Endothelial cell of umbilical vein (primary cell): ENCODE results near the gene PDS5B. TPM values are rescaled to one million over a fixed set of nuclear protein-coding genes. Genes with fewer than 3 reads are reported as not detected.

Source experiments
- BruUV-seq: library from RNA; stranded (reverse); fragments of 400-500 nt; replicated peaks from 2 replicates; lab custom pipeline; 2021; lab: Mats Ljungman, UMichigan
- CTCF ChIA-PET: fragments of 300-600, 350-600 bp; sonication (Branson Sonifier 250); formaldehyde crosslinking; loops from one replicate; lab custom pipeline; 2021; ENCODE audit warnings: antibody characterized with exemption, inconsistent platforms; lab: Charles Lee
- POLR2A ChIA-PET: fragments of 300-600, 350-600 bp; sonication (Branson Sonifier 250); formaldehyde crosslinking; loops from one replicate; lab custom pipeline; 2021; ENCODE audit warnings: antibody characterized with exemption, inconsistent platforms; lab: Charles Lee
- DNase-seq: peaks from one replicate; pipeline ENCODE4 v3.0.0-alpha.2; 2011; ENCODE audit warnings: low read depth, low spot score
- FAIRE-seq: peaks from 2 replicates; lab custom pipeline; 2011; peaks lifted over from hg19 to GRCh38; lab: Jason Lieb, UNC
- H2AFZ ChIP-seq: 2 replicates; pipeline ENCODE4 v1.6.0; 2012; ENCODE audit warnings: low read depth, low read length, control low read depth, inconsistent platforms
- H3K27ac ChIP-seq: 2 replicates; pipeline ENCODE4 v1.5.1; 2011; ENCODE audit warnings: low read depth, mild to moderate bottlenecking, control low read depth, low read length, moderate library complexity; ENCODE audit not compliant: insufficient read depth
- H3K27me3 ChIP-seq, 2 experiments: 2 replicates each; pipeline versions ENCODE4 v1.6.0 to v1.6.1; 2011; ENCODE audit warnings: low read length in 2 of 2, mixed read lengths in 1 of 2; ENCODE audit not compliant: control insufficient read depth in 2 of 2, insufficient read depth in 2 of 2
- H3K36me3 ChIP-seq, 2 experiments: 2 replicates in 1 of 2; 3 replicates in 1 of 2; pipeline ENCODE4 v1.5.1; 2011; ENCODE audit warnings: low read length in 2 of 2, mild to moderate bottlenecking in 1 of 2, moderate library complexity in 1 of 2; ENCODE audit not compliant: control insufficient read depth in 2 of 2, insufficient read depth in 2 of 2; ENCODE audit errors: extremely low read depth in 1 of 2
- H3K4me1 ChIP-seq: 3 replicates; pipeline ENCODE4 v1.5.1; 2011; ENCODE audit warnings: mild to moderate bottlenecking, low read length; ENCODE audit not compliant: control insufficient read depth, insufficient read depth; ENCODE audit errors: extremely low read depth
- H3K4me2 ChIP-seq: 2 replicates; pipeline ENCODE4 v1.6.1; 2011; ENCODE audit warnings: low read length, control low read depth, mixed read lengths; ENCODE audit not compliant: insufficient read depth
- H3K4me3 ChIP-seq, 3 experiments: fragments of 200-600 bp in 1 of 3; sonication (generic), shearing (Covaris generic) in 1 of 3; replicated peaks in 1 of 3; 2 replicates each; pipeline ENCODE4 v1.5.1; 2011 to 2016; ENCODE audit warnings: control low read depth in 3 of 3, low read length in 3 of 3, mild to moderate bottlenecking in 2 of 3, inconsistent platforms in 1 of 3, low read depth in 1 of 3, moderate library complexity in 1 of 3; ENCODE audit not compliant: insufficient read depth in 1 of 3
- H3K79me2 ChIP-seq: 2 replicates; pipeline ENCODE4 v1.6.0; 2012; ENCODE audit warnings: low read length, inconsistent platforms; ENCODE audit not compliant: control insufficient read depth, insufficient read depth
- H3K9ac ChIP-seq: replicated peaks from 2 replicates; pipeline ENCODE3; 2011; ENCODE audit warnings: low read length, control low read depth; ENCODE audit not compliant: insufficient read depth; ENCODE audit errors: extremely low read depth
- H3K9me1 ChIP-seq: replicated peaks from 3 replicates; pipeline ENCODE4 v1.6.0; 2011; ENCODE audit warnings: mild to moderate bottlenecking, low read length; ENCODE audit not compliant: control insufficient read depth, insufficient read depth; ENCODE audit errors: extremely low read depth
- H3K9me3 ChIP-seq: replicated peaks from 2 replicates; pipeline ENCODE4 v1.5.1; 2012; ENCODE audit warnings: low read length, inconsistent platforms; ENCODE audit not compliant: control insufficient read depth, insufficient read depth
- H4K20me1 ChIP-seq: replicated peaks from 2 replicates; pipeline ENCODE3; 2011; ENCODE audit warnings: mild to moderate bottlenecking, low read length; ENCODE audit not compliant: control insufficient read depth, insufficient read depth; ENCODE audit errors: extremely low read depth
- CTCF ChIP-seq, 2 donors: IDR thresholded peaks; 1 replicate in 1 of 2; 2 replicates in 1 of 2; pipeline ENCODE4 v1.5.1; 2011; ENCODE audit warnings: low read length in 2 of 2, mild to moderate bottlenecking in 2 of 2, moderate library complexity in 2 of 2, control low read depth in 1 of 2, inconsistent platforms in 1 of 2, low read depth in 1 of 2; ENCODE audit not compliant: insufficient read depth in 1 of 2; ENCODE audit errors: extremely low read depth in 1 of 2
- EZH2 ChIP-seq: IDR thresholded peaks from 2 replicates; pipeline ENCODE4 v1.6.1; 2012; ENCODE audit warnings: borderline replicate concordance, low read depth, mild to moderate bottlenecking, moderate library complexity, low read length, inconsistent platforms; ENCODE audit not compliant: severe bottlenecking
- FOS ChIP-seq: IDR thresholded peaks from 2 replicates; pipeline ENCODE4 v1.6.1; 2011; ENCODE audit warnings: mild to moderate bottlenecking, low read length, moderate library complexity, borderline replicate concordance; ENCODE audit not compliant: insufficient read depth
- GATA2 ChIP-seq: IDR thresholded peaks from 2 replicates; pipeline ENCODE4 v1.7.0; 2011; ENCODE audit warnings: low read depth, mild to moderate bottlenecking, moderate library complexity, mixed read lengths, low read length; ENCODE audit not compliant: insufficient read length, insufficient read depth
- JUN ChIP-seq: IDR thresholded peaks from 2 replicates; pipeline ENCODE4 v1.6.1; 2011; ENCODE audit warnings: borderline replicate concordance, low read depth; ENCODE audit not compliant: insufficient read length, insufficient read depth
- MAX ChIP-seq: IDR thresholded peaks from 2 replicates; pipeline ENCODE4 v1.6.1; 2011; ENCODE audit not compliant: insufficient read depth, insufficient read length
- MYC ChIP-seq: IDR thresholded peaks from one replicate; pipeline ENCODE4 v1.6.1; 2011; ENCODE audit warnings: mild to moderate bottlenecking, low read depth, low read length
- POLR2A ChIP-seq: IDR thresholded peaks from 2 replicates; pipeline ENCODE4 v1.6.1; 2012; ENCODE audit warnings: low read depth, mild to moderate bottlenecking, control low read depth, low read length
- POLR2AphosphoS5 ChIP-seq: IDR thresholded peaks from 2 replicates; pipeline ENCODE4 v1.6.1; 2012; ENCODE audit warnings: low read depth, mild to moderate bottlenecking, control low read depth, low read length, moderate library complexity; ENCODE audit not compliant: insufficient read depth
- dilution Hi-C: fragments of 300-500 bp; cut with MboI; formaldehyde crosslinking; loops from one replicate; pipeline ENCODE4 v1.15.0; 2019; ENCODE audit warnings: low sequenced_read_pairs; ENCODE audit not compliant: extremely low pct_ligation_motif_present
- intact Hi-C: fragments of 100-400 bp; cut with micrococcal nuclease; formaldehyde crosslinking; loops from one replicate; pipeline ENCODE4 v1.10.0; 2022
- polyA plus RNA-seq, 4 experiments: library from polyadenylated mRNA; depleted of rRNA in 3 of 4; stranded (reverse) in 3 of 4; unstranded in 1 of 4; fragments of >200 nt; gene quantifications; 2 replicates each; pipeline versions ENCODE4 v1.2.1 to v1.2.3, GENCODE V29; 2011 to 2012; ENCODE audit warnings: missing spikeins in 1 of 4
- total RNA-seq: library from RNA; stranded (reverse); gene quantifications from 2 replicates; pipeline ENCODE4 v1.2.3, GENCODE V29; 2021

The PDS5B gene
- total and polyA plus RNA-seq, 2 donors (not counting 3 experiments of a cell fraction or from before 2014, with no cell fraction given) = 3.9 to 40.3 TPM

DNA sequence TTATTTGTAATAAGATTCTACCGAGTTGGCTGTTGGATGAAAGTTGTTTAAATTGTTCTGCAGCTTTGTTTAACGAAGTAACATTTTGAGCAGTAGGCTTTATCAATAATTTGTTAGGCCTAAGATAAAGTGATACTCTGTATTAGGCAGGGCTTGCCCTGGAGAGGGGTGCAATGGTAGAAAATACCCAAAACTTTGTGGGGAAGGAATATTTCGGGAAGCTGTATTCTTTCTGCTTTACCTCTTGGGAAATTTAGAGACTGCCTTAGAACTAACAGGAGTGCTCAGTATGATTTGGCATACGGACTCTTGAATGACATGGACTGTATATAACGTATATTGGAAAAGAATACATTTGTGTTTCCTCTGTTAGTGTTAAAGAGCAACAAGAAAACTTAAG, 2.5 kb downstream of the PDS5B start:
- intact Hi-C loops (loop anchor here (5.0 to 10.0 kb wide), 4 partner anchors 149 to 596 kb away; partner anchors contain the start of genes BRCA2 and ZAR1L), dilution Hi-C loops (no loop called here)
- H3K36me3 ChIP-seq = no peaks in the 10 kb centered on the region
- TF ChIP-seq EZH2 (no peak), GATA2 (no peak), POLR2A (no peak), POLR2AphosphoS5 (no peak), JUN (no peak), MAX (no peak), MYC (no peak), FOS (no peak), CTCF (IDR thresholded peaks at IDR 0.05; ENCODE audit: extremely low read depth in 1 of 2, insufficient read depth in 1 of 2, low read depth in 1 of 2, low read length in 2 of 2) (no peak)
- CTCF ChIA-PET = interaction anchor here (0.8 to 3.3 kb wide), 6 partner anchors 48 to 1135 kb away, joined by 3 to 70 read pairs (median 11); no protein-coding TSS in a partner anchor
- H2AFZ ChIP-seq = no peak overlapping the region
- DNase-seq (peak; percentile 21), FAIRE-seq (no peak)
- peaks cover 20% of the 10 kb centered on the region for H3K4me1 ChIP-seq
- peaks cover 65% of the 10 kb centered on the region for H3K79me2 ChIP-seq
- H4K20me1 ChIP-seq = peaks cover 3% of the 10 kb centered on the region
- peak overlapping the region in 1 of 3 experiments; percentile 98 for H3K4me3 ChIP-seq
- H3K4me2 ChIP-seq = peak overlapping the region; percentile 100
- no peaks in the 10 kb centered on the region for H3K9me1 ChIP-seq
- H3K27me3 ChIP-seq = peaks cover 0 to 1% of the 10 kb centered on the region in 2 experiments
- H3K27ac ChIP-seq = no peak overlapping the region
- BruUV-seq = no TSS peak
- H3K9me3 ChIP-seq = no peaks in the 10 kb centered on the region
- POLR2A ChIA-PET = no interaction called here
- H3K9ac ChIP-seq = peak overlapping the region; percentile 96
